GM12873 (cell line): ENCODE measurements around the gene PHACTR4.

Source experiments
- TF ChIP-seq, protein P1 (sequence below): IDR thresholded peaks from 2 replicates; pipeline ENCODE4 v1.5.1; 2012; ENCODE audit warnings: low read depth, mild to moderate bottlenecking, moderate library complexity, low read length, control low read depth; ENCODE audit not compliant: insufficient read depth; ENCODE audit errors: missing control alignments

Gene PHACTR4

DNA sequence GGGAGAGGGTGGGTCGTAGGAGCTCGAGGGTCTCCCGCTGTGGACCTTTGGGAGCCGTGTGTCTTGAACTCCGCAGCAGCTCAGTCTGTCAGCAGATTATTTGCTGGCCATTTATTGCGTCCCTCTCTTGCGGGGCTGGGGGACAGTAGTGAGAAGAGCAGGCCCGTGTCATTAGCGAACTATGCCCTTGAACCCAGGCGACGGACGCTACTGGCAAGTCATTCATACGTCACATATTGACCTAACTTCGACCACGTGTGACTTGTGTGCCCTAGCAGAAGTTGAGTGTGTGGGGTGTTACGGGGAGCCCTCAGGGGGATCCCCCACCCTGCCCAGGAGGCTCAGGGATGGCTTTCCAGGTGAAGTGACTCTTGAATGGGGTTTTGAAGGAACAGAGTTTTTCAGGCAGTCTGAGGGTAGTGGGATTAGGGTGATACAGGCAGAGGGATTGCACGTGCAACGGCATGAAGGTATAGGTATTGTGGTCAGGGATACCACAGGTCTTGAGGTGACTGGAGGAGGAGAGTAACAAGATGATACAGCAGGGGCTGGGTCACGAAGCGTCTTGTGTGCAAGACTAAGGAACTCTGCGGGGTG is 149.3 kb downstream of the PHACTR4 start:
- TF ChIP-seq, protein P1, sequence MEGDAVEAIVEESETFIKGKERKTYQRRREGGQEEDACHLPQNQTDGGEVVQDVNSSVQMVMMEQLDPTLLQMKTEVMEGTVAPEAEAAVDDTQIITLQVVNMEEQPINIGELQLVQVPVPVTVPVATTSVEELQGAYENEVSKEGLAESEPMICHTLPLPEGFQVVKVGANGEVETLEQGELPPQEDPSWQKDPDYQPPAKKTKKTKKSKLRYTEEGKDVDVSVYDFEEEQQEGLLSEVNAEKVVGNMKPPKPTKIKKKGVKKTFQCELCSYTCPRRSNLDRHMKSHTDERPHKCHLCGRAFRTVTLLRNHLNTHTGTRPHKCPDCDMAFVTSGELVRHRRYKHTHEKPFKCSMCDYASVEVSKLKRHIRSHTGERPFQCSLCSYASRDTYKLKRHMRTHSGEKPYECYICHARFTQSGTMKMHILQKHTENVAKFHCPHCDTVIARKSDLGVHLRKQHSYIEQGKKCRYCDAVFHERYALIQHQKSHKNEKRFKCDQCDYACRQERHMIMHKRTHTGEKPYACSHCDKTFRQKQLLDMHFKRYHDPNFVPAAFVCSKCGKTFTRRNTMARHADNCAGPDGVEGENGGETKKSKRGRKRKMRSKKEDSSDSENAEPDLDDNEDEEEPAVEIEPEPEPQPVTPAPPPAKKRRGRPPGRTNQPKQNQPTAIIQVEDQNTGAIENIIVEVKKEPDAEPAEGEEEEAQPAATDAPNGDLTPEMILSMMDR: no peak

DNA sequence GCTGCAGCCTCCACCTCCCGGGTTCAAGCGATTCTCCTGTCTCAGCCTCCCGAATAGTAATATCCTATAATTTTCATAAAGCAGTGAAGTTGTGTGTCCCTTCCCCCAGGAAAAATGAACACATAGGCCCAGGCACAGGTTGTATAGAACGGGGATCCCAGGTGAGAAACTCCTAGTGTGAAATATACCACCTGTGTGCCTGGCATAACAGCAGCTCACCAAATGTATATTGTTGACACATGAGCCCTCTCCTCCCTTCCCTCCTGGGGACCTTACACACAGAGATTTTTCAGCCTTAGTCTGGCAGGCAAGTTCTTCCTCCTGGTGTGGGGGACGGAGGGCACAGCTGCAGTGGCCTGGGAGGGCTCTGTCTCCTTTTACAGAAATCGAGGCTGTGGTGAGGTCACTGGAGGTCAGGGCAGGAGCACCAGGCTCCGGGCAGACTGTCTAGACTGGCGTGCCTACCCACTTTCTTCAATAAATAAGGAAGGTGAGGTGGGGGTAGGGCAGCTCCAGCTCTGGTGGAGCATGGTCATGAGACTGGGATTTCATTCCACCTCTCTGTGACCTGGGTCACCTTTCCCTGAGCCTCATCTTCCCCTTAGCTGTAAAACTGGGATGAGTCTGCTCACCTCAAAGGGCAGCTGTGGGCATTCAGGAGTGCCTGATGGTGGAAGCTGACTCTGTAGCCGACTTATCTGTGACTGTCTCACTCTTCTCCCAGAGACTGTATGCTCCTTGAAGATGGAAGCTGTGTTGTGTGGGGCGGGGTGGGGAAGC is 150.6 kb downstream of the PHACTR4 start:
- TF ChIP-seq, protein P1: no peak

DNA sequence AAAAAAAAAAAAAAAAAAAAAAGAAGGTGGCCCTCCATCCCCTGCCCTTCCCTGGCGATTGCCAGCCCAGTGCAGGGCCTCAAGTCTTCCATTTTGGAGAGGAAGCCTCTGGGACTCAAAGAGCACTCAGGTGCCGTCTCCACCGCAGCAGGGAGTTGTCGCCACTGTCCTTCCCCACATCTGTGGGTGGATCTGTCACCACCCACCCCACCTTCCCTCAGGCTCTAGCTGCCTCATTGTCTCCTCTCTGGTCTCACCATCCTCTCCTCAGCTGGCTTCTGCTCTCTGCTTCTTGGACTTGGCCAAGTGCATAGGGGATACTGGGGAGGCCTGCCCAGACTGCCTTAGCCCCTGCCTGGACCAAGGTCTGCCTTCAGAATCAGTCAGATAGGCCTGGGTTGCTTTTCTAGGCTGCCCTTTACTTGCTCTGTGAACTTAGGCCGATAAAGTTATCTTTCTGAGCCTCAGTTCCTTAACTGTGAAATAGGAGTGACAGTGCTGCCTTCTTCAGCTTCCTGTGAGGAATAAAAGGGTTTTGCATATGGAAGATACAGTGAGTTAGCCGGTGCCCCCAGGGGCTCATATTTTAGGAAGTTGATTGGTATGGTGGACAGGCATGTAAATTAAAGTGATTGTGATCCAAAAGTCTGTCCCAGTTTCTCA is 152.1 kb downstream of the PHACTR4 start:
- TF ChIP-seq, protein P1: no peak

DNA sequence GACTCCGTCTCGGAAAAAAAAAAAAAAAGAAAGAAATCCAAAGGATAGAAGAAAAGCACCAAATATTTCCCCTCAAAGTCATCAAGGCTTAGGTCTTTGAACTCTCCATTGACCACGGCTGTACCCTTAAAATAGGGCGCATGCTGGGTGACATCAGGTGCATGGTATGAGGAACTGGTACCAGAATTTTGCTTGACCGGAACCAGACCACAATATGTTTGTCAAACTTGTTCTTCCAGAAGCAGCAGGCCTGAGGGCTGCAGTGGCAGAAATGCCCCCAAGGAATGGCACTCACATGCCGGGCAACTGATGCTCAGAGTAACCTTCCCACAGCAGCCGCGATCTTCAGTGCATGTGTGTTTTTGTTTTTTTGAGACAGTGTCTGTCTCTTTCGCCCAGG is 157.3 kb downstream of the PHACTR4 start:
- TF ChIP-seq, protein P1: no peak

DNA sequence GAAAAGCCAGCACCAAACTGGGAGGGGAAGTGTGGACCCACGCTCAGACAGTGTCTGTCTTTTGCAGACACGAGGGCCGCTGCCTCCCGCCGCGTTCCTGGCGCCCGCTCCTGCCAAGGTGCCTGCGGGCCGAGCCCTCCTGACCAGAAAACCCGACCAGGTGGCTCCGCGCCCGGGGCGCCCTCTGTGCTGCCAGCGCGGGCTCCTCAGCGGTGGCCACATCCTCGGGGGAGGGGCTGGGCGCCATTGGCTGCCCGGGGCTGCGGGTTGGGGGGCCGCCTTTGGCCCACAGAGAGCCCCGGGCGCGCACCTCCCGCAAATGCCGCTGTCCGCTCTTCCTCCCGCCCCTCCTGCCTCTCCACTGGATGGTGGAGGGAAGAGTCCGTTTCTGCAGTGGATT is 160.9 kb downstream of the PHACTR4 start:
- TF ChIP-seq, protein P1: no peak

DNA sequence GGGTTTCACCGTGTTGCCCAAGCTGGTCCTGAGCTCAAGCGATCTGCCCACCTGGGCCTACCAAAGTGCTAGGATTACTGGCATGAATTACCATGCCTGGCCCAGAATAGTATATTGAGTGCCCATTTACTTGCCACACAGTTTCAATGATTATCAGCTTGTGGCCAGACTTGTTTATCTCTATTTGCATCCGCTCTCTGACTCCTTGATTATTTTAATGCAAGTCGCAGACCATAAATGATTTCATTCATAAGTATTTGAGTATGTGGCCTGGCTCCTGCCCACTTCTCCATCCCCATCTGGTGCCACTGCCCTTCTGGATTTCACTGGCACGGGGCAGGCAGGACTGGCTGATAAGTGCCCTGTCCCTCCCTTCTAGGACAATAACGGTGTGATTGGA is 165.1 kb downstream of the PHACTR4 start:
- TF ChIP-seq, protein P1: no peak

DNA sequence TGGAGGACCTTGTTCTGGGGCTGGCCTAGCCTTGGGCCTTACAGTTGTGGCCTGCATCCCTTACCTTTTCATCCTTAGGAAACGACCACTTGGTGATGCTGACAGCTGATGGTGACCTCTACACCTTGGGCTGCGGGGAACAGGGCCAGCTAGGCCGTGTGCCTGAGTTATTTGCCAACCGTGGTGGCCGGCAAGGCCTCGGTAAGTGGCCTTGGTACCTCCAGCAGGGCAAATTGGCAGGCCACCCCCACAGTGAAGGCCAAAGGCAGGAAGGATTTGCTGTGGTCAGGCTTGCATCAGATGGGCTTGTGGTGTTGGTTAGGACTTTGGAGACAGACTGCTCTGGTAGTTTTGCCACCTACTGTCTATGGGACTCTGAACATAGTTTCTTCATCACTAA is 165.6 kb downstream of the PHACTR4 start:
- TF ChIP-seq, protein P1: no peak
